HepG2 (cell line): ENCODE data around the gene PM20D1. TPM values are rescaled to one million over a fixed set of nuclear protein-coding genes. Genes with fewer than 3 reads are reported as not detected.

Source experiments
- ATAC-seq: fragments of 200-7000 bp; cut with Tn5 transposase; 3 replicates; pipeline ENCODE4 v1.9.1; 2020; ENCODE audit warnings: mild to moderate bottlenecking, moderate library complexity
- BruUV-seq: library from RNA; stranded (reverse); fragments of 400-500 nt; replicated peaks from 2 replicates; lab custom pipeline; 2021; lab: Mats Ljungman, UMichigan
- CTCF ChIA-PET: fragments of 300-600 bp; formaldehyde crosslinking; extraction: SDS; loops from one replicate; lab custom pipeline; 2021; ENCODE audit warnings: low total read pairs, inconsistent platforms, low intra/inter-chr PET ratio; lab: Yijun Ruan, JAX
- POLR2A ChIA-PET: fragments of 350-600 bp; sonication (Branson Sonifier 250); formaldehyde crosslinking; loops from one replicate; lab custom pipeline; 2020; ENCODE audit warnings: antibody characterized with exemption, inconsistent platforms; lab: Yijun Ruan, JAX
- DNase-seq: peaks from one replicate; pipeline ENCODE4 v3.0.0-alpha.2; 2015; ENCODE audit warnings: low spot score
- FAIRE-seq: peaks from 3 replicates; lab custom pipeline; 2011; peaks lifted over from hg19 to GRCh38; lab: Jason Lieb, UNC
- H2AFZ ChIP-seq: one replicate; pipeline ENCODE4 v1.6.1; 2011; ENCODE audit warnings: low read length, inconsistent platforms
- H3K27ac ChIP-seq: fragments of 300-600 bp; 3 replicates; pipeline ENCODE4 v1.8.0; 2011; ENCODE audit warnings: mixed run types, mild to moderate bottlenecking, mixed read lengths, low read length, inconsistent platforms; ENCODE audit not compliant: insufficient read depth; ENCODE audit errors: extremely low read length
- H3K27me3 ChIP-seq, 2 experiments: fragments of 200-600 bp in 1 of 2; 2 replicates in 1 of 2; 3 replicates in 1 of 2; pipeline versions ENCODE4 v1.6.0 to v1.8.0; 2011; ENCODE audit warnings: low read length in 2 of 2, mild to moderate bottlenecking in 2 of 2, moderate library complexity in 2 of 2, inconsistent platforms in 1 of 2; ENCODE audit not compliant: insufficient read depth in 2 of 2, control insufficient read depth in 1 of 2
- H3K36me3 ChIP-seq, 2 experiments: fragments of 200-600 bp in 1 of 2; replicated peaks in 1 of 2; 2 replicates in 1 of 2; 3 replicates in 1 of 2; pipeline versions ENCODE4 v1.5.1 to v1.8.0; 2011; ENCODE audit warnings: low read length in 2 of 2, inconsistent platforms in 1 of 2; ENCODE audit not compliant: insufficient read depth in 2 of 2, control insufficient read depth in 1 of 2
- H3K4me1 ChIP-seq: 2 replicates; pipeline ENCODE4 v1.5.1; 2012; ENCODE audit warnings: low read length, inconsistent platforms; ENCODE audit not compliant: insufficient read depth
- H3K4me2 ChIP-seq: 2 replicates; pipeline ENCODE4 v1.6.0; 2011; ENCODE audit warnings: low read depth, low read length, inconsistent platforms
- H3K4me3 ChIP-seq, 3 experiments: fragments of 200-600 bp in 1 of 3; sonication (generic), shearing (Covaris generic) in 1 of 3; replicated peaks in 1 of 3; 2 replicates each; pipeline ENCODE4 v1.5.1; 2011 to 2016; ENCODE audit warnings: low read length in 3 of 3, inconsistent platforms in 2 of 3, low read depth in 2 of 3, mild to moderate bottlenecking in 2 of 3, control low read depth in 1 of 3, mixed read lengths in 1 of 3; ENCODE audit not compliant: insufficient read depth in 1 of 3
- H3K79me2 ChIP-seq: one replicate; pipeline ENCODE4 v1.6.1; 2011; ENCODE audit warnings: low read length, inconsistent platforms; ENCODE audit not compliant: insufficient read depth
- H3K9ac ChIP-seq: 2 replicates; pipeline ENCODE4 v1.6.0; 2011; ENCODE audit warnings: mild to moderate bottlenecking, low read depth, low read length, inconsistent platforms; ENCODE audit not compliant: insufficient read depth
- H3K9me3 ChIP-seq: 2 replicates; pipeline ENCODE4 v1.5.1; 2012; ENCODE audit warnings: mild to moderate bottlenecking, low read length
- H4K20me1 ChIP-seq: 2 replicates; pipeline ENCODE4 v1.6.0; 2011; ENCODE audit warnings: inconsistent platforms, mild to moderate bottlenecking, low read length, moderate library complexity; ENCODE audit not compliant: insufficient read depth
- AGO2 ChIP-seq: fragments of 200-400 bp; formaldehyde crosslinking; optimal IDR thresholded peaks from 2 replicates; pipeline ENCODE3; 2017; ENCODE audit warnings: mild to moderate bottlenecking, low read depth, low read length, moderate library complexity
- BRCA1 ChIP-seq: sonication (generic); formaldehyde crosslinking; IDR thresholded peaks from 2 replicates; pipeline ENCODE4 v1.4.0; 2020; ENCODE audit warnings: missing genetic modification reagents
- ETV6 ChIP-seq: sonication (generic); formaldehyde crosslinking; conservative IDR thresholded peaks from 2 replicates; pipeline ENCODE4 v1.4.0; 2020; ENCODE audit warnings: missing genetic modification reagents
- GABPB1 ChIP-seq: IDR thresholded peaks from 2 replicates; pipeline ENCODE4 v1.6.1; 2016; ENCODE audit warnings: mild to moderate bottlenecking, missing genetic modification reagents, moderate library complexity, missing compliant biosample characterization
- GTF2F1 ChIP-seq: fragments of 150-350 bp; IDR thresholded peaks from 2 replicates; pipeline ENCODE4 v1.6.1; 2014; ENCODE audit warnings: low read length
- KLF6 ChIP-seq: IDR thresholded peaks from 2 replicates; pipeline ENCODE4 v1.8.0; 2016; ENCODE audit warnings: missing biosample characterization, missing genetic modification reagents
- MIER3 ChIP-seq: IDR thresholded peaks from 2 replicates; pipeline ENCODE4 v1.6.1; 2016; ENCODE audit warnings: missing compliant biosample characterization, borderline replicate concordance
- NFKBIZ ChIP-seq: IDR thresholded peaks from 2 replicates; pipeline ENCODE4 v1.6.1; 2018; ENCODE audit warnings: missing genetic modification reagents, missing compliant biosample characterization
- NR3C1 ChIP-seq: sonication (generic); formaldehyde crosslinking; IDR thresholded peaks from 2 replicates; pipeline ENCODE4 v1.4.0; 2020; ENCODE audit warnings: missing genetic modification reagents
- PLRG1 ChIP-seq: fragments of 450-650 bp; conservative IDR thresholded peaks from 2 replicates; pipeline ENCODE4 v1.6.1; 2016
- PRMT3 ChIP-seq: sonication (generic); formaldehyde crosslinking; IDR thresholded peaks from 2 replicates; pipeline ENCODE4 v1.8.1; 2022; ENCODE audit warnings: low read depth, mild to moderate bottlenecking, moderate library complexity, missing genetic modification reagents, borderline replicate concordance
- RARG ChIP-seq: sonication (generic); formaldehyde crosslinking; IDR thresholded peaks from 2 replicates; pipeline ENCODE4 v1.4.0; 2020; ENCODE audit warnings: low read depth, mild to moderate bottlenecking, missing genetic modification reagents
- RFXAP ChIP-seq: sonication (generic); formaldehyde crosslinking; IDR thresholded peaks from 2 replicates; pipeline ENCODE4 v1.4.0; 2020; ENCODE audit warnings: missing genetic modification reagents, borderline replicate concordance
- SP5 ChIP-seq: IDR thresholded peaks from 2 replicates; pipeline ENCODE4 v1.6.1; 2016; ENCODE audit warnings: low read depth, borderline replicate concordance
- TCF7 ChIP-seq: sonication (generic); IDR thresholded peaks from 2 replicates; pipeline ENCODE4 v1.6.1; 2016; ENCODE audit warnings: antibody characterized with exemption, low read depth
- TGIF2 ChIP-seq: IDR thresholded peaks from 2 replicates; pipeline ENCODE4 v1.6.1; 2016; ENCODE audit warnings: control low read depth, missing compliant biosample characterization
- ZNF121 ChIP-seq: sonication (generic); formaldehyde crosslinking; IDR thresholded peaks from 2 replicates; pipeline ENCODE4 v1.5.0; 2020; ENCODE audit warnings: mild to moderate bottlenecking, missing genetic modification reagents
- ZNF256 ChIP-seq: sonication (generic); formaldehyde crosslinking; conservative IDR thresholded peaks from 2 replicates; pipeline ENCODE4 v1.4.0; 2020; ENCODE audit warnings: missing genetic modification reagents
- ZNF484 ChIP-seq: sonication (generic); formaldehyde crosslinking; IDR thresholded peaks from 2 replicates; pipeline ENCODE4 v1.5.1; 2020; ENCODE audit warnings: mild to moderate bottlenecking, low read depth, missing genetic modification reagents, borderline replicate concordance
- ZNF546 ChIP-seq: sonication (generic); formaldehyde crosslinking; conservative IDR thresholded peaks from 2 replicates; pipeline ENCODE4 v1.8.1; 2023; ENCODE audit warnings: mild to moderate bottlenecking, missing genetic modification reagents
- ZNF883 ChIP-seq: sonication (generic); formaldehyde crosslinking; IDR thresholded peaks from 2 replicates; pipeline ENCODE4 v1.5.1; 2020; ENCODE audit warnings: mild to moderate bottlenecking, missing genetic modification reagents; ENCODE audit errors: not compliant biosample characterization
- WGBS: methylation state at CpG from one replicate; pipeline ENCODE4 v1.1.6; 2017; ENCODE audit warnings: low lambda C conversion rate; 5-methylcytosine and 5-hydroxymethylcytosine counted together
- in situ Hi-C: cut with HindIII; loops from 2 replicates; pipeline ENCODE4 v1.10.0; 2017; ENCODE audit warnings: low pct_unique_long_range_greater_than_20kb; ENCODE audit not compliant: extremely low pct_ligation_motif_present
- intact Hi-C: fragments of 100-400 bp; cut with micrococcal nuclease; formaldehyde crosslinking; loops from one replicate; pipeline ENCODE4 v1.10.0; 2022; ENCODE audit not compliant: unreplicated experiment
- polyA plus RNA-seq, 8 experiments: library from polyadenylated mRNA; depleted of rRNA in 3 of 8; stranded (reverse) in 7 of 8; unstranded in 1 of 8; fragments of >200 nt; fragmentation: Illumina TruSeq in 4 of 8; extraction: Trizol in 4 of 8; gene quantifications; 2 replicates each; pipeline versions ENCODE4 v1.2.1 to v1.2.3, GENCODE V29; 2011 to 2016; ENCODE audit warnings: low read depth in 4 of 8, missing spikeins in 1 of 8, mixed read lengths in 1 of 8; ENCODE audit not compliant: insufficient read depth in 1 of 8
- total RNA-seq, 5 experiments: library from RNA; depleted of rRNA; stranded (reverse); fragments of >200 nt; fragmentation: Illumina TruSeq; extraction: Trizol; gene quantifications; 2 replicates each; pipeline ENCODE4 v1.2.3, GENCODE V29; 2016; ENCODE audit warnings: low read depth in 1 of 5
- TF ChIP-seq, protein P1 (sequence below): sonication (generic); formaldehyde crosslinking; conservative IDR thresholded peaks from 2 replicates; pipeline ENCODE4 v1.4.0; 2020; ENCODE audit warnings: missing genetic modification reagents
- TF ChIP-seq, protein P2 (sequence below): sonication (generic); formaldehyde crosslinking; conservative IDR thresholded peaks from 2 replicates; pipeline ENCODE4 v1.4.0; 2020; ENCODE audit warnings: missing genetic modification reagents
- TF ChIP-seq, protein P3 (sequence below): IDR thresholded peaks from 2 replicates; pipeline ENCODE4 v1.6.1; 2016; ENCODE audit warnings: control low read depth

The PM20D1 gene
- total and polyA plus RNA-seq, 2 of the 13 experiments (the other 11 are each of a cell fraction or from before 2014, with no cell fraction given), result not detected

DNA sequence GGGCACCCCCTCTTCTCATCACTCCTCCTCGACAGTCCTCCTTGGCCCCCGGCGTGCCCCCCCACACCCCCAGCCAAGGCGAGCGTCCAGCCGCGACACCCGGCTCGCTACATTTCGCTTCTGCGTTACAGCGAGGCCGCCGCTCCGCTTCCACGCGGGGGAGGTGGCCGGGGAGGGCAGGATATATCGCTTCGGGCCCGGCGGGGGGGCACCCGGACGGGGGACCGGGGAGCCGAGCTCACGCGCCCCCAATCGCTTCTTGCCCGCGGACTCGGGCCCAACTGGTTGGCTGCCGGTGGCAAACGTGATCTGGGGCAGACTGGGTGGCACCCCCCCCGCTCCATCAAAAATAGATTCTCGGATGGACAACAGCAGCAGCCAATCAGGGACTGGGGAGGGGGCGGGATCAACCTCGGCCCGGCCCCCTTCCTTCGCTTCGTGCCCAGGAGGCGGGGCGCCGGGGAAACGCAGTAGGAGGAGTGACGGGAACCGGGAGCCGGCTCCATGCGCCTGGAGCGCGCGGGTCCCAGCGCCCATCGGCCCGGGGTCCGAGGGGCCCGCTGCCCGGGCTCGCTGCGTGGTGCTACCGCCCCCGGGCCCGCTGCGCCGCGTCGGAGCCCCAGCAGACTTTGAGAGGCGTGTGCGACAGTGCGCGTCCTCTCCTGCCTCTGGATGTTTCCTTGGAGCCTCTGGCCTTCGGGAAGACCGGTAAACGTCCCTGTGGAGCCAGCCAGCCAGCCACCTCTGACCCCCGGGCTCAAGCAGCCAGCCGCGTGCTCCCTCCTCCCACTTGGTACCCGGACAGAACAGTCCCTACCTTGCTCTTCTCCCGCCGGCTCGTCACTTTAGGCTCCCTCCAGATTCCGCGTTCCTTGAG is 36.8 kb downstream of the PM20D1 start, which contains the start of gene SLC41A1:
Gene SLC41A1 (minus strand): TSS at position 321 of the 877 bp plus-strand sequence. CDS start 2,757 bp downstream, outside the sequence.
- Histone ChIP-seq H3K4me3 (peak within 1 kb of the TSS; percentile 59 to 80 (median 76)), H4K20me1 (no peaks in the 10 kb centered on the region), H3K27ac (no peak within 1 kb of the TSS), H3K4me1 (peaks cover 22% of the 10 kb centered on the region), H3K9me3 (no peaks in the 10 kb centered on the region), H3K27me3 (peaks cover 1 to 23% of the 10 kb centered on the region in 2 experiments; a peak in 3 of 5 replicates), H3K4me2 (peak within 1 kb of the TSS; percentile 92), H2AFZ (no peak within 1 kb of the TSS), H3K9ac (peak within 1 kb of the TSS; percentile 51; the same call in 1 of the 2 replicates), H3K36me3 (no peaks in the 10 kb centered on the region), H3K79me2 (no peaks in the 10 kb centered on the region)
- in situ Hi-C loops, result no loop called here
- FAIRE-seq (no peak), DNase-seq (peak; percentile 68), ATAC-seq (peak; percentile 90)
- intact Hi-C loops, result no loop called here
- BruUV-seq, result no TSS peak
- CTCF ChIA-PET, result no interaction called here
- POLR2A ChIA-PET, result no interaction called here
- WGBS, result 1% methylated on average over 18 of the region's 83 CpGs
- TF ChIP-seq ZNF546, result no peak
- no peak for TF ChIP-seq ZNF883 (CRISPR knock-in tag)
- TF ChIP-seq ZNF484 (CRISPR knock-in tag), result no peak
- no peak for TF ChIP-seq ZNF256 (CRISPR knock-in tag)
- no peak for TF ChIP-seq KLF6
- TF ChIP-seq, protein P1, sequence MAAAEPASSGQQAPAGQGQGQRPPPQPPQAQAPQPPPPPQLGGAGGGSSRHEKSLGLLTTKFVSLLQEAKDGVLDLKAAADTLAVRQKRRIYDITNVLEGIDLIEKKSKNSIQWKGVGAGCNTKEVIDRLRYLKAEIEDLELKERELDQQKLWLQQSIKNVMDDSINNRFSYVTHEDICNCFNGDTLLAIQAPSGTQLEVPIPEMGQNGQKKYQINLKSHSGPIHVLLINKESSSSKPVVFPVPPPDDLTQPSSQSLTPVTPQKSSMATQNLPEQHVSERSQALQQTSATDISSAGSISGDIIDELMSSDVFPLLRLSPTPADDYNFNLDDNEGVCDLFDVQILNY, result no peak
- peak; percentile 41; the same call in 1 of the 2 replicates for TF ChIP-seq RFXAP (CRISPR knock-in tag)
- no peak for TF ChIP-seq RARG (CRISPR knock-in tag)
- TF ChIP-seq BRCA1 (CRISPR knock-in tag), result no peak
- TF ChIP-seq, protein P2, sequence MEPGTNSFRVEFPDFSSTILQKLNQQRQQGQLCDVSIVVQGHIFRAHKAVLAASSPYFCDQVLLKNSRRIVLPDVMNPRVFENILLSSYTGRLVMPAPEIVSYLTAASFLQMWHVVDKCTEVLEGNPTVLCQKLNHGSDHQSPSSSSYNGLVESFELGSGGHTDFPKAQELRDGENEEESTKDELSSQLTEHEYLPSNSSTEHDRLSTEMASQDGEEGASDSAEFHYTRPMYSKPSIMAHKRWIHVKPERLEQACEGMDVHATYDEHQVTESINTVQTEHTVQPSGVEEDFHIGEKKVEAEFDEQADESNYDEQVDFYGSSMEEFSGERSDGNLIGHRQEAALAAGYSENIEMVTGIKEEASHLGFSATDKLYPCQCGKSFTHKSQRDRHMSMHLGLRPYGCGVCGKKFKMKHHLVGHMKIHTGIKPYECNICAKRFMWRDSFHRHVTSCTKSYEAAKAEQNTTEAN (CRISPR knock-in tag), result no peak
- TF ChIP-seq PLRG1, result no peak
- no peak for TF ChIP-seq TGIF2 (CRISPR knock-in tag)
- TF ChIP-seq GABPB1 (CRISPR knock-in tag), result peak; percentile 64; the same call in 1 of the 2 replicates
- TF ChIP-seq TCF7, result no peak
- TF ChIP-seq NFKBIZ (CRISPR knock-in tag), result no peak
- TF ChIP-seq ZNF121 (CRISPR knock-in tag), result no peak
- no peak for TF ChIP-seq MIER3 (CRISPR knock-in tag)
- TF ChIP-seq SP5 (CRISPR knock-in tag), result peak; percentile 28; the same call in 1 of the 2 replicates
- TF ChIP-seq, protein P3, sequence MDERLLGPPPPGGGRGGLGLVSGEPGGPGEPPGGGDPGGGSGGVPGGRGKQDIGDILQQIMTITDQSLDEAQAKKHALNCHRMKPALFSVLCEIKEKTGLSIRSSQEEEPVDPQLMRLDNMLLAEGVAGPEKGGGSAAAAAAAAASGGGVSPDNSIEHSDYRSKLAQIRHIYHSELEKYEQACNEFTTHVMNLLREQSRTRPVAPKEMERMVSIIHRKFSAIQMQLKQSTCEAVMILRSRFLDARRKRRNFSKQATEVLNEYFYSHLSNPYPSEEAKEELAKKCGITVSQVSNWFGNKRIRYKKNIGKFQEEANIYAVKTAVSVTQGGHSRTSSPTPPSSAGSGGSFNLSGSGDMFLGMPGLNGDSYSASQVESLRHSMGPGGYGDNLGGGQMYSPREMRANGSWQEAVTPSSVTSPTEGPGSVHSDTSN (CRISPR knock-in tag), result peak; percentile 89
- TF ChIP-seq NR3C1 (CRISPR knock-in tag), result no peak
- no peak for TF ChIP-seq GTF2F1
- TF ChIP-seq ETV6, result 0 out of 2 replicates have a peak, but pooled peaks have one; percentile 21
- no peak for TF ChIP-seq AGO2
- TF ChIP-seq PRMT3 (CRISPR knock-in tag), result no peak
